ENCODE data around the gene PTF1A. TPM values are rescaled to one million over a fixed set of nuclear protein-coding genes. Genes with fewer than 3 reads are reported as not detected.

PTF1A gene
- total RNA-seq, 1 experiment from 2014 or later: not detected

GRCh38 chr10:23150091-23150490 lies 42.0 kb upstream of the PTF1A start:
- H3K27me3 ChIP-seq (ENCODE audit: control insufficient read depth, insufficient read depth, low read length): no peaks in the 10 kb centered on the region
- CTCF ChIA-PET: no interaction called here
- H3K4me3 ChIP-seq (ENCODE audit: low read depth in 2 of 2, low read length in 2 of 2): no peak overlapping the region
- BruUV-seq (replicated peaks): no TSS peak
- no peaks in the 10 kb centered on the region for H3K4me1 ChIP-seq (ENCODE audit: control insufficient read depth, insufficient read depth, low read length)
- intact Hi-C loops (cut with micrococcal nuclease; ENCODE audit: unreplicated experiment): loop anchor here (10.0 kb wide), 1 partner anchor 555 kb away; no protein-coding TSS in a partner anchor
- in situ Hi-C loops (cut with HindIII; ENCODE audit: low pct_unique_long_range_greater_than_20kb, low sequenced_read_pairs): no loop called here
- no peaks in the 10 kb centered on the region for H3K9me3 ChIP-seq (ENCODE audit: control insufficient read depth, insufficient read depth, low read depth, low read length)
- TF ChIP-seq REST (IDR thresholded peaks at IDR 0.05; ENCODE audit: insufficient read depth in 1 of 2, low read depth in 2 of 2, low read length in 1 of 2) (no peak), SIN3A (IDR thresholded peaks at IDR 0.05; ENCODE audit: borderline replicate concordance, insufficient read depth, low read depth, low read length) (no peak), TCF7L2 (IDR thresholded peaks at IDR 0.05; ENCODE audit: low read depth, low read length) (no peak), POLR2AphosphoS5 (IDR thresholded peaks at IDR 0.05; ENCODE audit: low read depth, low read length) (no peak), CTCF (IDR thresholded peaks at IDR 0.05) (no peak)
- DNase-seq (ENCODE audit: low read depth, low spot score): no peak
- H3K36me3 ChIP-seq (ENCODE audit: control insufficient read depth, insufficient read depth, low read length): no peaks in the 10 kb centered on the region
- POLR2A ChIA-PET: no interaction called here
- ATAC-seq: no peak
- no peak overlapping the region for H3K27ac ChIP-seq (ENCODE audit: low read length)

- Histone ChIP-seq H3K36me3 (ENCODE audit: control insufficient read depth, insufficient read depth, low read length) (no peaks in the 10 kb centered on the region), H3K27ac (ENCODE audit: low read length) (no peak overlapping the region), H3K4me3 (ENCODE audit: low read depth in 2 of 2, low read length in 2 of 2) (no peak overlapping the region), H3K4me1 (ENCODE audit: control insufficient read depth, insufficient read depth, low read length) (no peaks in the 10 kb centered on the region), H3K27me3 (ENCODE audit: control insufficient read depth, insufficient read depth, low read length) (no peaks in the 10 kb centered on the region), H3K9me3 (ENCODE audit: control insufficient read depth, insufficient read depth, low read depth, low read length) (no peaks in the 10 kb centered on the region)
- DNase-seq (ENCODE audit: low read depth, low spot score) (no peak), ATAC-seq (no peak)
- in situ Hi-C loops (cut with HindIII; ENCODE audit: low pct_unique_long_range_greater_than_20kb, low sequenced_read_pairs): no loop called here
- TF ChIP-seq CTCF (IDR thresholded peaks at IDR 0.05): no peak
- no peak for TF ChIP-seq SIN3A (IDR thresholded peaks at IDR 0.05; ENCODE audit: borderline replicate concordance, insufficient read depth, low read depth, low read length)
- no peak for TF ChIP-seq POLR2AphosphoS5 (IDR thresholded peaks at IDR 0.05; ENCODE audit: low read depth, low read length)
- no peak for TF ChIP-seq REST (IDR thresholded peaks at IDR 0.05; ENCODE audit: insufficient read depth in 1 of 2, low read depth in 2 of 2, low read length in 1 of 2)
- no peak for TF ChIP-seq TCF7L2 (IDR thresholded peaks at IDR 0.05; ENCODE audit: low read depth, low read length)
- ChIA-PET POLR2A (no interaction called here), CTCF (no interaction called here)
- no TSS peak for BruUV-seq (replicated peaks)
- intact Hi-C loops (cut with micrococcal nuclease; ENCODE audit: unreplicated experiment): loop anchor here (10.0 kb wide), 1 partner anchor 554 kb away; no protein-coding TSS in a partner anchor
These were observed 41.5 kb upstream of the PTF1A start for GRCh38 chr10:23150610-23151009.
